K562 (cell line): Measurements from ENCODE around the gene KRTAP3-3. TPM values are rescaled to one million over a fixed set of nuclear protein-coding genes. Genes with fewer than 3 reads are reported as not detected.

Experiments used
- ATAC-seq: fragments of 200-7000 bp; cut with Tn5 transposase; 3 replicates; pipeline ENCODE4 v1.9.1; 2020; ENCODE audit warnings: moderate library complexity
- BruUV-seq: library from RNA; stranded (reverse); fragments of 400-500 nt; replicated peaks from 2 replicates; lab custom pipeline; 2021; lab: Mats Ljungman, UMichigan
- CTCF ChIA-PET: fragments of 300-600 bp; formaldehyde crosslinking; extraction: SDS; loops from one replicate; lab custom pipeline; 2021; ENCODE audit warnings: low intra/inter-chr PET ratio; lab: Yijun Ruan, JAX
- POLR2A ChIA-PET: fragments of 300-600, 350-650 bp; sonication (Branson Sonifier 250); formaldehyde crosslinking; extraction: SDS; loops from one replicate; lab custom pipeline; 2021; ENCODE audit warnings: antibody characterized with exemption, inconsistent platforms; lab: Yijun Ruan, JAX
- DNase-seq, 4 experiments: peaks; one replicate each; pipeline versions ENCODE4 v3.0.0 to v3.0.0-alpha.2; 2011 to 2018; ENCODE audit warnings: low spot score in 3 of 4, mixed read lengths in 3 of 4; ENCODE audit errors: extremely low read depth in 1 of 4
- FAIRE-seq: peaks from 2 replicates; lab custom pipeline; 2011; peaks lifted over from hg19 to GRCh38; lab: Jason Lieb, UNC
- H2AFZ ChIP-seq: 2 replicates; pipeline ENCODE4 v1.6.0; 2011; ENCODE audit warnings: low read depth, low read length, control low read depth, inconsistent platforms
- H3K27ac ChIP-seq: fragments of 200-600 bp; 3 replicates; pipeline ENCODE4 v1.8.0; 2011; ENCODE audit warnings: low read depth, mild to moderate bottlenecking, control low read depth, inconsistent platforms, low read length, moderate library complexity, mixed read lengths; ENCODE audit errors: extremely low read depth
- H3K27me3 ChIP-seq, 2 experiments: fragments of 300-600 bp in 1 of 2; 2 replicates in 1 of 2; 3 replicates in 1 of 2; pipeline versions ENCODE4 v1.6.0 to v1.8.0; 2011; ENCODE audit warnings: inconsistent platforms in 2 of 2, low read length in 2 of 2, mild to moderate bottlenecking in 1 of 2, mixed read lengths in 1 of 2, moderate library complexity in 1 of 2; ENCODE audit not compliant: control insufficient read depth in 2 of 2, insufficient read depth in 2 of 2
- H3K36me3 ChIP-seq: fragments of 300-600 bp; 3 replicates; pipeline ENCODE4 v1.8.0; 2011; ENCODE audit warnings: mild to moderate bottlenecking, low read length, inconsistent platforms; ENCODE audit not compliant: control insufficient read depth, insufficient read depth
- H3K4me1 ChIP-seq, 2 experiments: fragments of 200-600 bp in 1 of 2; replicated peaks in 1 of 2; 2 replicates in 1 of 2; 3 replicates in 1 of 2; pipeline versions ENCODE4 v1.5.1 to v1.8.0; 2011; ENCODE audit warnings: inconsistent platforms in 2 of 2, low read length in 2 of 2, mild to moderate bottlenecking in 1 of 2, mixed read lengths in 1 of 2, moderate library complexity in 1 of 2; ENCODE audit not compliant: control insufficient read depth in 2 of 2, insufficient read depth in 2 of 2
- H3K4me2 ChIP-seq: 2 replicates; pipeline ENCODE4 v1.6.1; 2011; ENCODE audit warnings: low read length, control low read depth, inconsistent platforms, mixed read lengths; ENCODE audit not compliant: insufficient read depth
- H3K4me3 ChIP-seq: fragments of 200-600 bp; sonication (generic), shearing (Covaris generic); 2 replicates; pipeline ENCODE4 v1.5.1; 2016; ENCODE audit warnings: control low read depth, inconsistent platforms
- H3K79me2 ChIP-seq: fragments of 200-600 bp; 3 replicates; pipeline ENCODE4 v1.8.0; 2011; ENCODE audit warnings: low read length, inconsistent platforms; ENCODE audit not compliant: control insufficient read depth, insufficient read depth
- H3K9ac ChIP-seq, 2 experiments: 2 replicates each; pipeline versions ENCODE4 v1.6.0 to v1.6.1; 2011; ENCODE audit warnings: low read depth in 2 of 2, low read length in 2 of 2, control low read depth in 1 of 2, inconsistent platforms in 1 of 2, mild to moderate bottlenecking in 1 of 2, mixed read lengths in 1 of 2; ENCODE audit not compliant: insufficient read depth in 1 of 2
- H3K9me1 ChIP-seq: one replicate; pipeline ENCODE4 v1.6.0; 2011; ENCODE audit warnings: inconsistent platforms, mild to moderate bottlenecking, low read length, moderate library complexity; ENCODE audit not compliant: control insufficient read depth, insufficient read depth
- H3K9me3 ChIP-seq: replicated peaks from 2 replicates; pipeline ENCODE4 v1.5.1; 2011; ENCODE audit warnings: low read depth, low read length, inconsistent platforms; ENCODE audit not compliant: control insufficient read depth, insufficient read depth
- H4K20me1 ChIP-seq: replicated peaks from 2 replicates; pipeline ENCODE4 v1.6.1; 2011; ENCODE audit warnings: low read length, inconsistent platforms, mixed read lengths; ENCODE audit not compliant: control insufficient read depth, insufficient read depth
- KDM1A ChIP-seq, 2 experiments: fragments of 450-650 bp; IDR thresholded peaks; 2 replicates each; pipeline ENCODE4 v1.6.1; 2016; ENCODE audit warnings: mild to moderate bottlenecking in 2 of 2
- TCF15 ChIP-seq: fragments of 250-450 bp; sonication (Bioruptor Pico); IDR thresholded peaks from 2 replicates; pipeline ENCODE4 v1.8.0; 2022; ENCODE audit warnings: moderate library complexity, mild to moderate bottlenecking, inconsistent platforms
- ZNF134 ChIP-seq: fragments of 250-450 bp; sonication (Bioruptor Pico); conservative IDR thresholded peaks from 2 replicates; pipeline ENCODE4 v1.4.0; 2020
- WGBS: fragments of 100-300 bp; shearing (Covaris generic); methylation state at CpG from one replicate; pipeline ENCODE4 v1.1.6; 2016; ENCODE audit warnings: low coverage, mixed read lengths; ENCODE audit not compliant: insufficient coverage; ENCODE audit errors: missing lambda C conversion rate; 5-methylcytosine and 5-hydroxymethylcytosine counted together
- in situ Hi-C: fragments of 300-500 bp; cut with MboI; formaldehyde crosslinking; loops from 4 replicates; pipeline ENCODE4 v1.15.0; 2018; ENCODE audit warnings: inconsistent platforms, mixed read lengths
- intact Hi-C: fragments of 100-400 bp; cut with micrococcal nuclease; formaldehyde crosslinking; loops from 2 replicates; pipeline ENCODE4 v1.14.2; 2022
- polyA plus RNA-seq, 8 experiments: library from polyadenylated mRNA; depleted of rRNA in 4 of 8; stranded (reverse) in 5 of 8; unstranded in 3 of 8; fragments of >200 nt; fragmentation: Nextera tagmentation in 2 of 8; fragmentation: Illumina TruSeq in 1 of 8; extraction: Ambion mirVana in 2 of 8; extraction: Trizol in 1 of 8; gene quantifications; 2 replicates each; pipeline versions ENCODE4 v1.2.1 to v1.2.3, GENCODE V29; 2011 to 2014; ENCODE audit warnings: inconsistent platforms in 1 of 8, missing spikeins in 1 of 8
- total RNA-seq, 7 experiments: library from RNA; depleted of rRNA in 6 of 7; stranded (reverse); fragments of >200 nt in 6 of 7; fragmentation: Illumina TruSeq in 2 of 7; extraction: Trizol in 2 of 7; gene quantifications; 2 replicates each; pipeline versions ENCODE4 v1.2.1 to v1.2.3, GENCODE V29; 2011 to 2021; ENCODE audit warnings: low replicate concordance in 1 of 7
- TF ChIP-seq, protein P1 (sequence below): fragments of 250-450 bp; sonication (Bioruptor Pico); IDR thresholded peaks from 2 replicates; pipeline ENCODE4 v1.9.0; 2021; ENCODE audit warnings: mild to moderate bottlenecking, inconsistent platforms
- TF ChIP-seq, protein P2 (sequence below): fragments of 450-650 bp; IDR thresholded peaks from 2 replicates; pipeline ENCODE4 v1.6.1; 2017; ENCODE audit warnings: antibody characterized with exemption, mild to moderate bottlenecking
- TF ChIP-seq, protein P3 (sequence below): IDR thresholded peaks from 2 replicates; pipeline ENCODE4 v1.6.1; 2016; ENCODE audit warnings: missing genetic modification characterization, missing compliant biosample characterization
- TF ChIP-seq, protein P4 (sequence below), 2 experiments: fragments of 150-350 bp in 1 of 2; IDR thresholded peaks; 2 replicates each; pipeline ENCODE4 v1.6.1; 2012 to 2016; ENCODE audit warnings: low read depth in 2 of 2, low read length in 2 of 2, mild to moderate bottlenecking in 1 of 2, moderate library complexity in 1 of 2

Gene KRTAP3-3
- total and polyA plus RNA-seq, 9 of the 15 experiments (the other 6 are each of a cell fraction or from before 2014, with no cell fraction given) = not detected

DNA sequence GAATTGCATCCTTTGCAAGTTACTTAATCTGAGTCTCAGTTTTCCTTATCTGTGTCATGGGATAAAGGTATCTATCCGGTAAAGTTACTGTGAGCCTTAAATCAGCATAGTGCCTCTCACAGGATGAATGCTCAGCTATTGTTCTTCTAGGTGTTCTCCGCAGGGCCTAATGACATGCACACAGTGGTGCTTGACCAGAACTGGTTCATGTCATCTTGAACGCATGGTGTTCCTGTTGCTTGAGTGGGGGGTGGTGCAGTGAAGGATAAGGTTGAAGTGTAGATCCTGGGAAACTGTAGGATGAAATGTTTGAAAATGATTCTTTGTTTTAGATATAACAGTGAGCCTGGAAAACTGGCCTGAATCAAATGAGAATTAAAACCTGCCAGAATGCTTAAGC is 13.8 kb downstream of the KRTAP3-3 start:
- Histone ChIP-seq H3K36me3 (no peaks in the 10 kb centered on the region), H3K9me1 (peaks cover 4% of the 10 kb centered on the region), H4K20me1 (no peaks in the 10 kb centered on the region; the same call in 1 of the 2 replicates), H3K9me3 (no peaks in the 10 kb centered on the region), H3K27ac (no peak overlapping the region), H2AFZ (no peak overlapping the region), H3K79me2 (no peaks in the 10 kb centered on the region), H3K4me2 (no peak overlapping the region), H3K4me3 (no peak overlapping the region), H3K4me1 (no peaks in the 10 kb centered on the region; a peak in 1 of 5 replicates), H3K9ac (no peak overlapping the region), H3K27me3 (peaks cover 3 to 34% of the 10 kb centered on the region in 2 experiments; a peak in 4 of 5 replicates)
- WGBS = 2% methylated on average over 3 of the region's 3 CpGs
- no TSS peak for BruUV-seq
- POLR2A ChIA-PET = interaction anchor here (0.6 to 2.2 kb wide), 5 partner anchors 16 to 809 kb away, joined by 3 to 8 read pairs (median 4); no protein-coding TSS in a partner anchor
- CTCF ChIA-PET = no interaction called here
- intact Hi-C loops (no loop called here), in situ Hi-C loops (no loop called here)
- ATAC-seq = no peak
- no peak for FAIRE-seq
- TF ChIP-seq ZNF134 (CRISPR knock-in tag) (no peak), KDM1A (IDR thresholded peaks at IDR 0.05) (no peak), TCF15 (no peak)
- TF ChIP-seq, protein P1, sequence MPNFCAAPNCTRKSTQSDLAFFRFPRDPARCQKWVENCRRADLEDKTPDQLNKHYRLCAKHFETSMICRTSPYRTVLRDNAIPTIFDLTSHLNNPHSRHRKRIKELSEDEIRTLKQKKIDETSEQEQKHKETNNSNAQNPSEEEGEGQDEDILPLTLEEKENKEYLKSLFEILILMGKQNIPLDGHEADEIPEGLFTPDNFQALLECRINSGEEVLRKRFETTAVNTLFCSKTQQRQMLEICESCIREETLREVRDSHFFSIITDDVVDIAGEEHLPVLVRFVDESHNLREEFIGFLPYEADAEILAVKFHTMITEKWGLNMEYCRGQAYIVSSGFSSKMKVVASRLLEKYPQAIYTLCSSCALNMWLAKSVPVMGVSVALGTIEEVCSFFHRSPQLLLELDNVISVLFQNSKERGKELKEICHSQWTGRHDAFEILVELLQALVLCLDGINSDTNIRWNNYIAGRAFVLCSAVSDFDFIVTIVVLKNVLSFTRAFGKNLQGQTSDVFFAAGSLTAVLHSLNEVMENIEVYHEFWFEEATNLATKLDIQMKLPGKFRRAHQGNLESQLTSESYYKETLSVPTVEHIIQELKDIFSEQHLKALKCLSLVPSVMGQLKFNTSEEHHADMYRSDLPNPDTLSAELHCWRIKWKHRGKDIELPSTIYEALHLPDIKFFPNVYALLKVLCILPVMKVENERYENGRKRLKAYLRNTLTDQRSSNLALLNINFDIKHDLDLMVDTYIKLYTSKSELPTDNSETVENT (CRISPR knock-in tag) = no peak
- TF ChIP-seq, protein P2, sequence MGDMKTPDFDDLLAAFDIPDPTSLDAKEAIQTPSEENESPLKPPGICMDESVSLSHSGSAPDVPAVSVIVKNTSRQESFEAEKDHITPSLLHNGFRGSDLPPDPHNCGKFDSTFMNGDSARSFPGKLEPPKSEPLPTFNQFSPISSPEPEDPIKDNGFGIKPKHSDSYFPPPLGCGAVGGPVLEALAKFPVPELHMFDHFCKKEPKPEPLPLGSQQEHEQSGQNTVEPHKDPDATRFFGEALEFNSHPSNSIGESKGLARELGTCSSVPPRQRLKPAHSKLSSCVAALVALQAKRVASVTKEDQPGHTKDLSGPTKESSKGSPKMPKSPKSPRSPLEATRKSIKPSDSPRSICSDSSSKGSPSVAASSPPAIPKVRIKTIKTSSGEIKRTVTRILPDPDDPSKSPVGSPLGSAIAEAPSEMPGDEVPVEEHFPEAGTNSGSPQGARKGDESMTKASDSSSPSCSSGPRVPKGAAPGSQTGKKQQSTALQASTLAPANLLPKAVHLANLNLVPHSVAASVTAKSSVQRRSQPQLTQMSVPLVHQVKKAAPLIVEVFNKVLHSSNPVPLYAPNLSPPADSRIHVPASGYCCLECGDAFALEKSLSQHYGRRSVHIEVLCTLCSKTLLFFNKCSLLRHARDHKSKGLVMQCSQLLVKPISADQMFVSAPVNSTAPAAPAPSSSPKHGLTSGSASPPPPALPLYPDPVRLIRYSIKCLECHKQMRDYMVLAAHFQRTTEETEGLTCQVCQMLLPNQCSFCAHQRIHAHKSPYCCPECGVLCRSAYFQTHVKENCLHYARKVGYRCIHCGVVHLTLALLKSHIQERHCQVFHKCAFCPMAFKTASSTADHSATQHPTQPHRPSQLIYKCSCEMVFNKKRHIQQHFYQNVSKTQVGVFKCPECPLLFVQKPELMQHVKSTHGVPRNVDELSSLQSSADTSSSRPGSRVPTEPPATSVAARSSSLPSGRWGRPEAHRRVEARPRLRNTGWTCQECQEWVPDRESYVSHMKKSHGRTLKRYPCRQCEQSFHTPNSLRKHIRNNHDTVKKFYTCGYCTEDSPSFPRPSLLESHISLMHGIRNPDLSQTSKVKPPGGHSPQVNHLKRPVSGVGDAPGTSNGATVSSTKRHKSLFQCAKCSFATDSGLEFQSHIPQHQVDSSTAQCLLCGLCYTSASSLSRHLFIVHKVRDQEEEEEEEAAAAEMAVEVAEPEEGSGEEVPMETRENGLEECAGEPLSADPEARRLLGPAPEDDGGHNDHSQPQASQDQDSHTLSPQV = no peak
- TF ChIP-seq, protein P3, sequence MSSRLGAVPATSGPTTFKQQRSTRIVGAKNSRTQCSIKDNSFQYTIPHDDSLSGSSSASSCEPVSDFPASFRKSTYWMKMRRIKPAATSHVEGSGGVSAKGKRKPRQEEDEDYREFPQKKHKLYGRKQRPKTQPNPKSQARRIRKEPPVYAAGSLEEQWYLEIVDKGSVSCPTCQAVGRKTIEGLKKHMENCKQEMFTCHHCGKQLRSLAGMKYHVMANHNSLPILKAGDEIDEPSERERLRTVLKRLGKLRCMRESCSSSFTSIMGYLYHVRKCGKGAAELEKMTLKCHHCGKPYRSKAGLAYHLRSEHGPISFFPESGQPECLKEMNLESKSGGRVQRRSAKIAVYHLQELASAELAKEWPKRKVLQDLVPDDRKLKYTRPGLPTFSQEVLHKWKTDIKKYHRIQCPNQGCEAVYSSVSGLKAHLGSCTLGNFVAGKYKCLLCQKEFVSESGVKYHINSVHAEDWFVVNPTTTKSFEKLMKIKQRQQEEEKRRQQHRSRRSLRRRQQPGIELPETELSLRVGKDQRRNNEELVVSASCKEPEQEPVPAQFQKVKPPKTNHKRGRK (tag) = no peak
- TF ChIP-seq, protein P4, sequence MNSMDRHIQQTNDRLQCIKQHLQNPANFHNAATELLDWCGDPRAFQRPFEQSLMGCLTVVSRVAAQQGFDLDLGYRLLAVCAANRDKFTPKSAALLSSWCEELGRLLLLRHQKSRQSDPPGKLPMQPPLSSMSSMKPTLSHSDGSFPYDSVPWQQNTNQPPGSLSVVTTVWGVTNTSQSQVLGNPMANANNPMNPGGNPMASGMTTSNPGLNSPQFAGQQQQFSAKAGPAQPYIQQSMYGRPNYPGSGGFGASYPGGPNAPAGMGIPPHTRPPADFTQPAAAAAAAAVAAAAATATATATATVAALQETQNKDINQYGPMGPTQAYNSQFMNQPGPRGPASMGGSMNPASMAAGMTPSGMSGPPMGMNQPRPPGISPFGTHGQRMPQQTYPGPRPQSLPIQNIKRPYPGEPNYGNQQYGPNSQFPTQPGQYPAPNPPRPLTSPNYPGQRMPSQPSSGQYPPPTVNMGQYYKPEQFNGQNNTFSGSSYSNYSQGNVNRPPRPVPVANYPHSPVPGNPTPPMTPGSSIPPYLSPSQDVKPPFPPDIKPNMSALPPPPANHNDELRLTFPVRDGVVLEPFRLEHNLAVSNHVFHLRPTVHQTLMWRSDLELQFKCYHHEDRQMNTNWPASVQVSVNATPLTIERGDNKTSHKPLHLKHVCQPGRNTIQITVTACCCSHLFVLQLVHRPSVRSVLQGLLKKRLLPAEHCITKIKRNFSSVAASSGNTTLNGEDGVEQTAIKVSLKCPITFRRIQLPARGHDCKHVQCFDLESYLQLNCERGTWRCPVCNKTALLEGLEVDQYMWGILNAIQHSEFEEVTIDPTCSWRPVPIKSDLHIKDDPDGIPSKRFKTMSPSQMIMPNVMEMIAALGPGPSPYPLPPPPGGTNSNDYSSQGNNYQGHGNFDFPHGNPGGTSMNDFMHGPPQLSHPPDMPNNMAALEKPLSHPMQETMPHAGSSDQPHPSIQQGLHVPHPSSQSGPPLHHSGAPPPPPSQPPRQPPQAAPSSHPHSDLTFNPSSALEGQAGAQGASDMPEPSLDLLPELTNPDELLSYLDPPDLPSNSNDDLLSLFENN (IDR thresholded peaks at IDR 0.05; ENCODE audit: low read depth in 2 of 2, low read length in 2 of 2) = no peak
- no peak for DNase-seq
